ENCODE results near the gene CLIP1.

The CLIP1 gene

GRCh38 chr12:122226366-122227125 is 195.9 kb downstream of the CLIP1 start:
- peaks cover 55% of the 10 kb centered on the region for H3K36me3 ChIP-seq (ENCODE audit: insufficient read depth, insufficient read length, low read length)
- H3K4me1 ChIP-seq (ENCODE audit: insufficient read depth, insufficient read length): peaks cover 13% of the 10 kb centered on the region
- DNase-seq (ENCODE audit: low read depth, low spot score): no peak
- no peaks in the 10 kb centered on the region for H3K9me3 ChIP-seq (ENCODE audit: insufficient read depth, low read length)
- peak overlapping the region; percentile 16 for H3K4me3 ChIP-seq (ENCODE audit: insufficient read length, low read depth)
- H3K27me3 ChIP-seq (ENCODE audit: insufficient read depth, insufficient read length): peaks cover 5% of the 10 kb centered on the region
- TF ChIP-seq ZNF274 (IDR thresholded peaks at IDR 0.05; ENCODE audit: low read depth, low read length) (no peak), YY1 (IDR thresholded peaks at IDR 0.05; ENCODE audit: insufficient read depth, insufficient read length) (no peak), SUZ12 (IDR thresholded peaks at IDR 0.05; ENCODE audit: extremely low read depth, insufficient read depth, insufficient read length) (no peak)
- no peak overlapping the region for H3K9ac ChIP-seq (ENCODE audit: insufficient read length, low read depth)

DNA sequence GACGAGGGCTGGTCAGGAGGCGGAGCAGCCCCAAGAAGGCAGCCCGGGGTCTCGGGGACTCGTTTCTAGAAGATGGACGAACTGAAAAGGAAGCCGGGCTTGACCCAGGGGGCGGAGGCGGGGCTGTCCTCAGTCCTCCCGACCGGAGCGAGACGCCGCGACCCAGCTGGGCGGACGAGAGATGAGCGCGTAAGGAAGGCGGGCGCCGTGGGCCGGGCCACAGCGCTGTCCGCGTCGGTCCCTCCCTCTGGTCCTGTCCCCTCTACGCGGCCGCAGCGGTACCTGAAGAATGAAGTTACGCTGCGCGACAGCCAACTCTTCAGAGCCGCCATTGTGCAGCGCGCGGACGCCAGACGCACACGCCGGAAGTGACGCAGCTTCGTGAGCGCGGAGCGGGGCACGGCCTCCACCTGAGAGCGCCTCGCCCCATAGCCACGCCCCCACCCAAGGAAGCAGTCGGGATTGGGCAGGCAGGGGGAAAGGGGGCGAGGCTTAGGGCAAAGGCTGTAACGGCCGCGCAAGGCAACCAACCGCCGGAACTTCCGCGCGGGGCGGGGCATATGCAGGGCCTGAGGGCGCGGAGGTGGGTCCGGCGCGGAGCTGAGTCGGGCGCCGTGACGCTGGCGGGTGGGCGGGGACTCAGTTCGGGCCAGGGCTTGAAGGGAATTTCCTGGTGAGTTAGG is 196.6 kb downstream of the CLIP1 start, which contains the start of gene DIABLO:
Gene DIABLO (minus strand): TSS at position 370 of the 683 bp plus-strand sequence. CDS start 38 bp downstream, at position 332.
- DNase-seq (ENCODE audit: low read depth, low spot score): peak; percentile 99
- Histone ChIP-seq H3K4me1 (ENCODE audit: insufficient read depth, insufficient read length) (peaks cover 13% of the 10 kb centered on the region), H3K27me3 (ENCODE audit: insufficient read depth, insufficient read length) (peaks cover 5% of the 10 kb centered on the region), H3K9ac (ENCODE audit: insufficient read length, low read depth) (peak within 1 kb of the TSS; percentile 99), H3K36me3 (ENCODE audit: insufficient read depth, insufficient read length, low read length) (peaks cover 55% of the 10 kb centered on the region), H3K4me3 (ENCODE audit: insufficient read length, low read depth) (peak within 1 kb of the TSS; percentile 97), H3K9me3 (ENCODE audit: insufficient read depth, low read length) (no peaks in the 10 kb centered on the region)
- TF ChIP-seq SUZ12 (IDR thresholded peaks at IDR 0.05; ENCODE audit: extremely low read depth, insufficient read depth, insufficient read length) (no peak), YY1 (IDR thresholded peaks at IDR 0.05; ENCODE audit: insufficient read depth, insufficient read length) (peak; percentile 91), ZNF274 (IDR thresholded peaks at IDR 0.05; ENCODE audit: low read depth, low read length) (no peak)

Data from NT2/D1 (cell line).